Vagina (tissue), 2 donors: ENCODE measurements around the gene HDC. TPM values are rescaled to one million over a fixed set of nuclear protein-coding genes. Genes with fewer than 3 reads are reported as not detected.

Source experiments
- DNase-seq, 2 donors: peaks; one replicate each; pipeline ENCODE4 v3.0.0-alpha.2; 2017; ENCODE audit errors: extremely low spot score in 2 of 2
- H3K27ac ChIP-seq: fragments of 200-600 bp; sonication (generic); one replicate; pipeline ENCODE4 v1.5.1; 2019
- H3K27me3 ChIP-seq: fragments of 200-600 bp; sonication (generic); one replicate; pipeline ENCODE4 v1.5.1; 2019
- H3K36me3 ChIP-seq, 2 donors: fragments of 200-600 bp; sonication (generic); one replicate each; pipeline ENCODE4 v1.5.1; 2017 to 2019
- H3K4me1 ChIP-seq: fragments of 200-600 bp; sonication (generic); one replicate; pipeline ENCODE4 v1.5.1; 2019
- H3K4me3 ChIP-seq, 2 donors: fragments of 200-600 bp; sonication (generic); 1 replicate in 1 of 2; 2 replicates in 1 of 2; pipeline ENCODE4 v1.5.1; 2016 to 2019
- H3K9me3 ChIP-seq: fragments of 200-600 bp; sonication (generic); one replicate; pipeline ENCODE4 v1.5.1; 2019
- POLR2A ChIP-seq, 2 donors: fragments of 450-650 bp; IDR thresholded peaks; one replicate each; pipeline ENCODE4 v1.6.1; 2017; ENCODE audit warnings: antibody characterized with exemption in 2 of 2, mild to moderate bottlenecking in 2 of 2, moderate library complexity in 2 of 2
- POLR2AphosphoS5 ChIP-seq, 2 donors: sonication (generic); formaldehyde crosslinking; IDR thresholded peaks; one replicate each; pipeline ENCODE4 v1.9.0; 2017; ENCODE audit warnings: antibody characterized with exemption in 2 of 2, mild to moderate bottlenecking in 2 of 2, low read depth in 1 of 2; ENCODE audit not compliant: insufficient read depth in 1 of 2
- intact Hi-C: fragments of 100-400 bp; cut with DNase I; formaldehyde crosslinking; loops from one replicate; pipeline ENCODE4 v1.15.1; 2023
- total RNA-seq: library from RNA; depleted of rRNA; stranded (reverse); fragments of >200 nt; gene quantifications from one replicate; pipeline ENCODE4 v1.2.3, GENCODE V29; 2016
- TF ChIP-seq, protein P1 (sequence below), 3 experiments: fragments of 450-650 bp in 2 of 3; fragments of 200-600 bp in 1 of 3; sonication (generic) in 1 of 3; IDR thresholded peaks; one replicate each; pipeline ENCODE4 v1.5.1; 2017 to 2019; ENCODE audit warnings: antibody characterized with exemption in 3 of 3, mild to moderate bottlenecking in 2 of 3, moderate library complexity in 2 of 3

The HDC gene
- total RNA-seq, 1 donor from 2014 or later: 0.49 TPM

DNA sequence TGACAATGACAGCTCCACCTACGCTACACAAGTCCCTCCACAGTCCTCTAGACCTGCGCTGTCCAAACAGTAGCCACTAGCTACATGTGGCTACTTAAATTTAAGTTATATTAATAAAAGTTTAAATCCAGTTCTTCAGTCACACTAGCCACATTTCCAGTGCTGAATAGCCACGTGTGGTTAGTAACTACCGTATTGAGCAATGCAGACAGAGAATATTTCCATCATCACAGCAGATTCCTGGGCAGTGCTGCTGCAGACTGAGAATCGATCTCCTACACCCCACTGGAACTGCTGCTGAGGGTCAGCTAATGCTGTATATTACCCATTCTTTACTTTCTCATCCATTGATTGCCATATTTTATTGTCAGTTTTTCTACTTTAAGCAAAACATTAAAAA lies 40.9 kb downstream of the HDC start:
- TF ChIP-seq, protein P1, sequence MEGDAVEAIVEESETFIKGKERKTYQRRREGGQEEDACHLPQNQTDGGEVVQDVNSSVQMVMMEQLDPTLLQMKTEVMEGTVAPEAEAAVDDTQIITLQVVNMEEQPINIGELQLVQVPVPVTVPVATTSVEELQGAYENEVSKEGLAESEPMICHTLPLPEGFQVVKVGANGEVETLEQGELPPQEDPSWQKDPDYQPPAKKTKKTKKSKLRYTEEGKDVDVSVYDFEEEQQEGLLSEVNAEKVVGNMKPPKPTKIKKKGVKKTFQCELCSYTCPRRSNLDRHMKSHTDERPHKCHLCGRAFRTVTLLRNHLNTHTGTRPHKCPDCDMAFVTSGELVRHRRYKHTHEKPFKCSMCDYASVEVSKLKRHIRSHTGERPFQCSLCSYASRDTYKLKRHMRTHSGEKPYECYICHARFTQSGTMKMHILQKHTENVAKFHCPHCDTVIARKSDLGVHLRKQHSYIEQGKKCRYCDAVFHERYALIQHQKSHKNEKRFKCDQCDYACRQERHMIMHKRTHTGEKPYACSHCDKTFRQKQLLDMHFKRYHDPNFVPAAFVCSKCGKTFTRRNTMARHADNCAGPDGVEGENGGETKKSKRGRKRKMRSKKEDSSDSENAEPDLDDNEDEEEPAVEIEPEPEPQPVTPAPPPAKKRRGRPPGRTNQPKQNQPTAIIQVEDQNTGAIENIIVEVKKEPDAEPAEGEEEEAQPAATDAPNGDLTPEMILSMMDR (IDR thresholded peaks at IDR 0.05): no peak
- TF ChIP-seq POLR2A (IDR thresholded peaks at IDR 0.05): no peak
- no peak for TF ChIP-seq POLR2AphosphoS5 (IDR thresholded peaks at IDR 0.05; ENCODE audit: insufficient read depth in 1 of 2, low read depth in 1 of 2)
- intact Hi-C loops: no loop called here
- Histone ChIP-seq H3K27me3 (no peaks in the 10 kb centered on the region), H3K9me3 (no peaks in the 10 kb centered on the region), H3K27ac (no peak overlapping the region), H3K36me3 (no peaks in the 10 kb centered on the region), H3K4me1 (no peaks in the 10 kb centered on the region), H3K4me3 (no peak overlapping the region)
- no peak for DNase-seq

DNA sequence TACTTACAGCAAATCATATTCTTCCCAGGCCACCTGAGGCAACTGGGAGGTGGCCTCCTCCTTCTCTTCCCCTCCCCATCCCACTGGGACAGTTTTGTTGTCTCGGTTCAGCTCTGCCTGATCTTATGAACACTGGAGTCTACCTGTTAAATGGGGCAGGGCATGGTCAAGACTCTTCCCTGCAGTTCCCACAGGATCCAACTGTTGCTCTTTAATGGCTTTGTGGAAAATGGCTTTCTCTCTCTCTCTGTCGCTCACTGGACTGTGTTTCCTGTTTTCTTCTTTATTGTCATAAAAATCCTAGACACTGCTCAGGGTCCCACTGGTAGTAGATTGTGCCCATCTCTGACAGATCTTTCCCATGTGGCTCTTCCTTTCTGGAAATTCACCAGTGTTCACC lies 43.3 kb downstream of the HDC start:
- no peaks in the 10 kb centered on the region for H3K4me1 ChIP-seq
- H3K27me3 ChIP-seq: no peaks in the 10 kb centered on the region
- H3K9me3 ChIP-seq: no peaks in the 10 kb centered on the region
- intact Hi-C loops: no loop called here
- no peak overlapping the region for H3K27ac ChIP-seq
- H3K4me3 ChIP-seq: no peak overlapping the region
- TF ChIP-seq POLR2A (IDR thresholded peaks at IDR 0.05) (no peak), POLR2AphosphoS5 (IDR thresholded peaks at IDR 0.05; ENCODE audit: insufficient read depth in 1 of 2, low read depth in 1 of 2) (no peak)
- TF ChIP-seq, protein P1 (IDR thresholded peaks at IDR 0.05): no peak
- H3K36me3 ChIP-seq: no peaks in the 10 kb centered on the region
- DNase-seq: no peak

DNA sequence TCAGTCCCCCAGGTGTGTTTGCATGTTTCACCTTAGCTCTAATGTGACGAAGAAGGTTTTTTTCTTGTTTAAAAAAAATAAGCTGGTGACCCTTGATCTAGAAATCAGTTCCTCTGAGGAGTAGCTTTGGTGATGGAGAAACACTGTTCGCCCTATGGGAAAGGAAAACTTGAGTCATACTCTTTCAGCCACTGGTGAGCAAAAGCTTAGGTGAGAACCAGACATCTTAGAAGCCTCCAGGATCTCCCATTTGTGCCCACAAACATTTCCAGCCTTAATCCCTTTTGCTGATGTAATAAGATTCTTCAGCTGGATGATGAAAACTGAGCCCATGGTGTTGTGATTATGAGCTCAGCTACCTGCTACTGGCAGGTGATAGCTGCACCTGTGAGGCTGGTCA lies 45.7 kb downstream of the HDC start:
- DNase-seq: no peak
- H3K9me3 ChIP-seq: no peaks in the 10 kb centered on the region
- no peak overlapping the region for H3K4me3 ChIP-seq
- intact Hi-C loops: no loop called here
- H3K4me1 ChIP-seq: no peaks in the 10 kb centered on the region
- no peaks in the 10 kb centered on the region for H3K27me3 ChIP-seq
- H3K27ac ChIP-seq: no peak overlapping the region
- no peaks in the 10 kb centered on the region for H3K36me3 ChIP-seq
- no peak for TF ChIP-seq POLR2AphosphoS5 (IDR thresholded peaks at IDR 0.05; ENCODE audit: insufficient read depth in 1 of 2, low read depth in 1 of 2)
- TF ChIP-seq POLR2A (IDR thresholded peaks at IDR 0.05): no peak
- TF ChIP-seq, protein P1 (IDR thresholded peaks at IDR 0.05): no peak

- TF ChIP-seq POLR2A (IDR thresholded peaks at IDR 0.05) (no peak), POLR2AphosphoS5 (IDR thresholded peaks at IDR 0.05; ENCODE audit: insufficient read depth in 1 of 2, low read depth in 1 of 2) (no peak)
- TF ChIP-seq, protein P1 (IDR thresholded peaks at IDR 0.05): no peak
- H3K4me3 ChIP-seq: no peak overlapping the region
- H3K4me1 ChIP-seq: no peaks in the 10 kb centered on the region
- H3K9me3 ChIP-seq: no peaks in the 10 kb centered on the region
- intact Hi-C loops: no loop called here
- H3K27ac ChIP-seq: no peak overlapping the region
- H3K36me3 ChIP-seq: no peaks in the 10 kb centered on the region
- no peak for DNase-seq
- H3K27me3 ChIP-seq: no peaks in the 10 kb centered on the region
Measured at GRCh38 chr15:50218691-50219090, 46.8 kb downstream of the HDC start.

GRCh38 chr15:50218291-50218690 lies 47.2 kb downstream of the HDC start:
- no peak for DNase-seq
- TF ChIP-seq, protein P1 (IDR thresholded peaks at IDR 0.05): no peak
- TF ChIP-seq POLR2AphosphoS5 (IDR thresholded peaks at IDR 0.05; ENCODE audit: insufficient read depth in 1 of 2, low read depth in 1 of 2) (no peak), POLR2A (IDR thresholded peaks at IDR 0.05) (no peak)
- Histone ChIP-seq H3K4me3 (no peak overlapping the region), H3K9me3 (no peaks in the 10 kb centered on the region), H3K4me1 (no peaks in the 10 kb centered on the region), H3K36me3 (no peaks in the 10 kb centered on the region), H3K27me3 (no peaks in the 10 kb centered on the region), H3K27ac (no peak overlapping the region)
- intact Hi-C loops: no loop called here
